Cerebellar cortex (tissue), 1 donor: ENCODE results near the gene TRPT1.

Source experiments
- DNase-seq: peaks from one replicate; pipeline ENCODE4 v3.0.0-alpha.2; 2015; ENCODE audit warnings: low spot score

Gene TRPT1

GRCh38 chr11:64225608-64226506 lies at the start of gene TRPT1, which contains the start of gene NUDT22:
Gene TRPT1, minus strand, starts transcription at chr11:64226186. Its CDS starts 326 bp downstream, at chr11:64225860.
Gene NUDT22, plus strand, starts transcription at chr11:64226274. Its CDS starts 379 bp downstream, at chr11:64226653.
- DNase-seq = peak; percentile 82

GRCh38 chr11:64275031-64275800 lies 49.2 kb upstream of the TRPT1 start:
- no peak for DNase-seq

GRCh38 chr11:64269540-64270220 lies 43.7 kb upstream of the TRPT1 start:
- peak; percentile 100 for DNase-seq

GRCh38 chr11:64268893-64269539 lies 43.0 kb upstream of the TRPT1 start:
- no peak for DNase-seq

- DNase-seq = peak; percentile 62
These were observed 42.3 kb upstream of the TRPT1 start for GRCh38 chr11:64268025-64268892.

- DNase-seq = no peak
These were observed 41.4 kb upstream of the TRPT1 start for GRCh38 chr11:64267207-64267945.

GRCh38 chr11:64266339-64266738 lies 40.4 kb upstream of the TRPT1 start:
- DNase-seq = no peak

GRCh38 chr11:64265176-64266160 lies 39.5 kb upstream of the TRPT1 start:
- no peak for DNase-seq

GRCh38 chr11:64264371-64264852 lies 38.4 kb upstream of the TRPT1 start:
- no peak for DNase-seq

GRCh38 chr11:64263947-64264317 lies 37.9 kb upstream of the TRPT1 start:
- DNase-seq = no peak

- no peak for DNase-seq
These were observed 37.3 kb upstream of the TRPT1 start for GRCh38 chr11:64263021-64263946.

GRCh38 chr11:64262271-64263002 lies 36.5 kb upstream of the TRPT1 start:
- DNase-seq = no peak

- DNase-seq = no peak
These were observed 35.6 kb upstream of the TRPT1 start for GRCh38 chr11:64261556-64262080.

- DNase-seq = no peak
These were observed 34.2 kb upstream of the TRPT1 start for GRCh38 chr11:64260147-64260708.

- DNase-seq = no peak
These were observed 33.6 kb upstream of the TRPT1 start for GRCh38 chr11:64259533-64260067.

GRCh38 chr11:64258946-64259532 lies 33.1 kb upstream of the TRPT1 start:
- DNase-seq = no peak
